ENCODE data around the gene SKP1. TPM values are rescaled to one million over a fixed set of nuclear protein-coding genes. Genes with fewer than 3 reads are reported as not detected.

The SKP1 gene
- polyA plus RNA-seq, 1 donor, result 766 TPM

DNA sequence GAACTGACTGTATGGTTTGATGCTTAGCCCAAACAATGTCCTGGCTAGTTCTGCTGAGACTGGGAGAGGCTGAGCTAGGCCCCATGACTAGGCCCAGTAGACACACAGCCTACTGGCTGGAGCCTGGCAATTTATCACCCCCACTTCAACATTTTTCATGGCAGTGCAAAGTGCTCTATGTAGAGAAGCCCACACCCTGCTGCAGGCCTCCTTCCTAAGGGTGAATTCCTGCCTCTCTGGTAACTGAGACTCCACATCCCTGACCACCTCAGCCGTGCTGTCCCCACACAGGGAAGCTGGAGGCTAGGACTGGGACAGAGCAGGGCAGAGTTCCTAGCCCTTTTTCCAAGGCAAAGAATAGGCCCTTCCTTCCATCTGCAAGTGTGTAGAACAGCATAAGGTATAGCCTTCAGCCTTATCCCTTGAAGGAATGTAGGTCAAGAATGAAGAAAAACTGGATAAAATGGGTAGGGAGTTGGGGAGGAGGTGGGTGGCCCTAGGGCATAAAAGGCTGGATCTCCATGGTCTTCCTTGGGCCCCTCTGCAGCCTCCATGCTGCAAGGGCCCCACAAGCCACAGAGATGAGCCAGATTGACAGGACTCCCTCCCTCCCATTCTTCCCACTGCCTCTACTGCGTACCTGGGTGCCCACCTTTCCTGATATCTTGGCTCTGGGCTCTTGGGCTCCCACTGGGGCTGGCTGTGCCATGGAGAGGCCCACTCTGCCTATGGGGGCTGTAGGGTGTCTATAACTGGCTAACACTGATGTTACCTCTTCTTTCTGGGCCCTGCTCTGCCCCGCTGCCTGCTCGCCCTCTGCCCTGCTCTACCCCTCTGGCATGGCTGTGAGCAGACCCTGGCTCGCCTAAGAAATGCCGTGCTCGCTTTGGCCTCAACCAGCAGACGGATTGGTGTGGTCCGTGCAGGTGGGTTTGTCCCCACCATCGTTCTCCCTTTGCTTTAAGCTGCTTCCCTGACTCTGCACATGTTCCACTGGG lies 32.5 kb downstream of the SKP1 start:
- DNase-seq, result no peak

DNA sequence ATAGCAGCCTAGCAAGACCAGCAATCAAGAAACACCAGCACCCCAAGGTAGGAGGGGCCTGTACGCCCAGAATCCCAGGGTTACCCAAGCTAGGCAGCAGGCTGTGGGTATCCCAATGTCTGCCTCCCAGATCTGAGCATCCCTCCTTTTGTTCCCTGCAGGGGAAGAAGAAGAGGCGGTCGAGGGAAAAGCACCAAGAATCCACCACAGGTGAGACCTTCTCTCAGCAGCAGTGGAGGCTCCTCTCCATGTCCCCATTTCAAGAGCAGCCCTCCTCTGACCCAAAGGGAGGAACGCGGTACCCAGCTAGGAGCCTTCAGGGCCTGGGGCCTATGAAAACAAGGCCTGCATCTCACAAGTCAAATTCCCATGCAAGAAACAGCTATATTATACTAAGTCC lies 33.3 kb downstream of the SKP1 start:
- no peak for DNase-seq

DNA sequence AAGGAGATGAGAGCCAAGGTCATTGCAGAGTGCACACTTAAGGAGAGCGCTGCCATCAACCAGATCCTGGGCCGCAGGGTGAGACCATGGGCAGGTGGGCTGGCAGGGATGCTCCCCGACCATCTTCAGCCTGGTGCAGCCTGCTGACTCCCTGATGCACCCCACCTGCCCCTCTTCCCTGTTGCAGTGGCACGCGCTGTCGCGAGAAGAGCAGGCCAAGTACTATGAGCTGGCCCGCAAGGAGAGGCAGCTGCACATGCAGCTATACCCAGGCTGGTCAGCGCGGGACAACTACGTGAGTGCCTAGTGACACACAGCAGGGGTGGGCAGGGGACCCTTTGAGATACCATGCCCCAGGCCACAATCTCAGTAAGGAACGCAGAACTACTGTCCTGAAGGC lies 33.9 kb downstream of the SKP1 start:
- DNase-seq, result no peak

DNA sequence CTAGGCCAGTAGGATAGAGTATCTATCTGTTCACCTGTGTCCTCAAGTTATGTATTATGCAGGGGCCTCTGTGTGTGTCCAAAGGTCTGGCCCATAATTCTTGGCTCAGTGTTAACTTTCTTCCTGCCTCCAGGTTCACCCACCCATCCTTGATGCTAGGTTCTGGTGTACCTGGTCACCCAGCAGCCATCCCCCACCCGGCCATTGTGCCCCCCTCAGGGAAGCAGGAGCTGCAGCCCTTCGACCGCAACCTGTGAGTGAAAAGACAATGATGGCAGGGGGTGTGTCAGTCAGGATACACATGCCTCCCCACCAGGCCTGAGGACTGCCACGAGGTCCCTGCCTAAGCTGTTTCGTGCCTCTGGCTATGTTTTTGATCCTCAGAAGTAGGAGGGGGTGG lies 34.7 kb downstream of the SKP1 start:
- DNase-seq, result no peak

DNA sequence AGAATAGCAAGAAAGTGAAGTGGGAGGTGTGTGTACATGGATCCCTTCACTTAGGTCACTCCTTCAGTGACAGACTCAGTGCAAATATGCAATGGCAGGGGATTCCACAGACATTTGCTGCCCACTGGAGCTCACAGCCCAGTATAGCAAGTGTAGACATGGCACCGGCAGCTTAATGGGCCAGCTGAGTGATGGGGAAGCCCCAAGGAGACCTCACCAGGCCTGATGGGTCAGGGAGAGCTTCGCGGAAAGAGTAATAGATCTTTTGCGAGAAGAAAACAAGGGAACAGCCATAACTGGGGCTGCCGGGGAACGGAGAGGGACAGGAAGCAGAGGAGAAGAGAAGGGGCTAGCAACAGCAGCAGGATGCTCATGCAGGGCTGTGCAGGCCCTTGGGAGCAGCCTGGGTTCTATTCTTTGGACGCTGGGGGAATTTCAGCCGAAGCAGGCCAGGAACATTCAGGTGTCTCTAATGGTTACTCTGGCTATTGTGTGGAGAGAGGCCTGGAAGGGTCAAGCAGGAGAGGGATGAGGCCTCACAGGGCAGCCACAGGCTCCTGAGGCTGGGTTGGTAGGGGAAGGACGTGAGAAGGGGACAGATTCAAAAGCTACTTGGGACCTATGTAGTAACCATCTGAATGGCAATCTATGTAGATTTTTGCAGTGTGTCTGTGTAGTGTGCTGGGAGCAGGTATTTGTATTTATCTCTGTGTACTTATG lies 35.3 kb downstream of the SKP1 start:
- no peak for DNase-seq

DNA sequence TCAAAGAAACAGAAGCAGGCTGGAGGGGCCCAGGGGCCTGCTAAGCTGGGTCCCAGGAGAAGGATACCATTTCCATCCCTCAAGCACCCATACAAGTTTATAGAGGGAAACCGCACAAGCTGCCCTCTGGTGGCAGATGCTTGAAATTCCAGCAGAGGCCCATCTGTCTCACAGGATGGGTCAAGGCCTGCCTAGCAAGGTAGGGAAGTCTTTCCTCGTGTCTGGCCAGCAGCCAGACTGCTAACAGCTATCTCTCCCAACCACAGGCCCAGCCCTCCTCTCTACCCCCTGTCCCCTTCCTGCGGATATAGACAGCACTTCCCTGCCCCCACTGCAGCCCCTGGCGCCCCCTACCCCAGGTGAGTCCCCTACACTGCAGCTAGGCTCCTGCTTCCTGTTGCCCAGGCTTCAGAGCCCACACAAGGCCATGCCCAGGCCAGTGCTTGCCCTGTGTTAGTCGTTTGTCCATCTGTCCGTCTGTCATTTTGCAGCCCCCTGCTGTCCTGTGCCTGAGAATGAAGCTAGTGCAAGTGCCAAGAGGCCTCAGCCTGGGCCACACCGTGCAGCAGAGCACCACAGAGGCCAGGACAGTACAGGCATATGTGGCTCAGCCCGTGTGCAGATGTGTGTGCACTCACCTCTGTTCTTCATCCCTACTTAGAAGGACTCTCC lies 36.1 kb downstream of the SKP1 start:
- peak; percentile 53 for DNase-seq

DNA sequence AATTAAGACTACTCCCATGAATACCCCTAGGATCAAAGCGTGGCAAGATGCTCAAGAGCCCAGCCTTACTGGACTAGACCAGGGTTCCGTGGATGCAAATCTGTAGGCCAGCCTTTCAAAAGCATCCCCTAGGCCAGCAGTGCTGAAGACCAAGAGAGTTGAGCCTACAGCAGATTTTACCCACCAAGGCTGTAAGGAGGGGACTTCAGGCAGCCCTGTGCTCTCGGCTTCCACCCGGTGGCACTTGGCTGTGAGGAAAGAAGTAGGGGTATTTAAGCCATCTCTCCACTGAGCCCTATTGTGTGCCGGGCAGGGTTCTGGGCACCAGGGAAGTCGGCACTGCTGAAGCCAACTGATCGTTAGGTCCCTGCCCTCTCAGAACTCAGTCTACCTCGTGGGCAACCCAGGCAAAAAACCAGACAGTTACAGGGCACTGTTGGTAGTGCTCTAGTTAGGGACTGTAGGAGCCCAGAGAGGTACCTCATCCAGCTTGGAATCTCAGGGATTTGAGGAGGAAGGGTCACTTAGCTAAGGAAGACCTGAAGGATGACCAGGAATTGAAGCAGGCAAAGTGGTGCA lies 36.8 kb downstream of the SKP1 start:
- DNase-seq, result no peak

DNA sequence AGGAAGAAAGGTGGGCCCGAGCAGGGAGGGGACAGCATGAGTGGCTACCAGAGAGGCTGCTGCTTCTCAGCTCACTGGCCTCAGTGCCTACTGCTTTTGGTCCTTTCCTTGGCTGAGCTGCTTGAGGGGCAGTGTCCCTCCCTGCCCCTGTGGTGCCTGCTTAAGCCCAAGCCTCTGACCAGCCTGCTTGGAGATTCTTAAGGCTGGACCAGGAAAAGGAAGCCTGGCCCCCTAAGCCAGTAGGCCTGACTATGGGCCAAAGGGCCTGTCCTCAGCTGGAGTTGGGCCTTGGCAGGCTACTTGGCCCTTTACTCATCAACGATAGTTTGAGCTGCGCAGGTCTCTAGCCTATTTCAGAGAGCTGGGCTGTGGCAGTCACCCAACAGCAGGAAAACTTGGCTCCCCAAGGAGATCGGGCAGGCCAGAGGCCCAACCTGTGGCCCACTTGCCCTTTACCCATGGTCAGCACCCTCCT lies 37.3 kb downstream of the SKP1 start:
- no peak for DNase-seq

DNA sequence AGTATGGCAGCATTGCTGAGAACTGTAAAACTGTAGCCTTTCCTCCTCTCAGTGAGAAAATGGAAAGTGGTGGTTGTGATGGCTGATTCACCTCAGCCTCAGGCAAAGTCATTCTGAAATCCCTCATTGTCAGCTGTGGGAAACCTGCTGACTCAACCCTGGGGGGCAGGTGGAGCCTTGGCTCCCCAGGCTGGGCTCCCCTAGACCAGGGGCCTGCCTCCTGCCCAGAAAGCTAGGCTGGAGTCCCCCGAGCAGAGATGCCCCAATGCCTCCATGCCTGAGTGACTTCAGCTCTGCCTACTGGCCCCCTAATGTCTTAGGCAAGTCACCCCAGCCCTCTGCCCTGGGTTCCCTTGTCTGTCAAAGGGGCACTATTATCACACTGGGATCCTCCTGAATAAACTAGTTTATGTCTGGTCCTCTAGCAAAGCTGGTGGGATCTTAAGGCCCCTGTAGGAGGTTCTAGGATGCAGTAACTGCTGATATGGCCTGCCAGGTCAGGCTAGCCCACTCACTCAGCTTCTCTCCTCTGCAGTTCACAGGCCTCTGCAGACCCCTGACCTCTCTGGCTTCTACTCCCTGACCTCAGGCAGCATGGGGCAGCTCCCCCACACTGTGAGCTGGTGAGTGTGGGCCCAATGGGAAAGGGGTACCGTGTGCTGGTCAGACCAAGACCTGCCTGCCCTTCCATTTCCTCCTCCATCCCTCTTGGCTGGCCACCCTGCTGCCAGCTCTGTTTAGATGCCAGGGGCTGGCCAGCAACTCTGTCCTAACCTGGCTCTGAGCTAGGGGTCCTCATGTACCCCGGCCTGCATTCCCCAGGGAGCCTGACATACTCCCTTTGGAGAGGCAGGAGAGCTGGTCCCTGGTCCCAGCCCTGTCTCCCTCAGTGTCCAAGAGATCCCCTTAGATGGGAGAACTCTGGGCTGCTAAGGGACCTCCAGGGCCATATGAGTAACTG lies 38.1 kb downstream of the SKP1 start:
- no peak for DNase-seq

DNA sequence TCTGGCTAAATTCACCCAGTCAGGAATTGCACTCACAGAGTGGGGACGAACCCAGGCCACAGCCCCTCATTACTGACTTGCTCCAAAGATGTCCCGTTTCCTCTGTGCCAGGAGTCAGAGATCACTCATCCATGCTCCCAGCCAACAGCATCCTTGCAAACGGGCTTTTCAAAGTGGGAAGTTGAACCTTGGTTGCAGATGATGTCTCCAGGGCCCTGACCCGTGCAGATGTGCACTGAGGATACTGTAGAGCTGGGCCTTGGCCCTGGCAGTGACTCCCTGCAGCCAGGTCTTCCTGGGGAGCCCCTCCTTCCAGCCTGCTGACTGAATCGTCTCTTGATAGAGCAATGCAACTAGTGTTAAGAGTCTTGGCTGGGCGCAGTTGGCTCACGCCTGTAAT lies 40.0 kb downstream of the SKP1 start:
- DNase-seq, result no peak

DNA sequence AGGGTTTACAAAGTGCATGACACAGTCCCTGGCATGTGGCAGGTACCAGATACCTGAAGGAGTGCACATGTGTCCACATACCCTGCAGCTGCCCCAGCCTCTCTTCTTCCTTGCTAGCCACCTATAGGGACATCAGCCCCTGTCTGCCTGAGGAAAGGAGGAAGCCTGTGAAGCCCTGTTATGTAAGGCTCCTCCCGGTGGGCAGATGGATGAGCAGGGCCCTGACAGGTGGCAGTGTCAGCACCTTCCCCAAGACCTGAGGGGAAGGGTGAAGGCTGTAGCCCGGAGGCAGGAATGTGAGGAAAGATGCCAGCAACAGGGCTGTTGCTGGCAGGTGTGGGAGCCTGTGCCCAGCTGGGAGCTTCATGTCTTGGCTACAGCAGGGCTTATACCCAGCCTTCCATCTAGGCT lies 40.5 kb downstream of the SKP1 start:
- no peak for DNase-seq

DNA sequence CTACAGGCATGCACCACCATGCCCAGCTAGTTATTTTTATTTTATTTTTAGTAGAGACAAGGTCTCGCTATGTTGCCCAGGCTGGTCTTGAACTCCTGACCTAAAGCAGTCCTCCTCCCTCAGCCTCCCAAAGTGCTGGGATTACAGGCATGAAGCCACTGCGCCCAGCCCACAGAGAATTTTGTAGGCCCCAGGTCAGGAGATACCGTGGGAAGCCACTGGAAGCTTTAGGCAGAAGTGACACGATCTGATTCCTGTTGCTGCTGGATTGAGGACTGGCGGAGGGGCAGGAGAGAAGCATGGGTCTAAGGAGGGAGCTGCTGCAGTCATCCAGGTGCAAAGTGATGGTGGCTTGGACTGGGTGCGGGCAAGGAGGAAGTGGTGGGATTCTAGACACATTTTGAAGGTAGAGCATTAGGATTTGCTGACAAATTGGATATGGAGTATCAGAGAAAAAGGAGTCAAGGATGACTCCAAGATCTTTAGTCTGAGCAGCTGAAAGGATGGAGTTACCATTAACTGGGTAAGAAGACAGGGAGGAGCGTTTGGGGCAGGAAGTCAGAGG lies 41.6 kb downstream of the SKP1 start:
- DNase-seq, result no peak

DNA sequence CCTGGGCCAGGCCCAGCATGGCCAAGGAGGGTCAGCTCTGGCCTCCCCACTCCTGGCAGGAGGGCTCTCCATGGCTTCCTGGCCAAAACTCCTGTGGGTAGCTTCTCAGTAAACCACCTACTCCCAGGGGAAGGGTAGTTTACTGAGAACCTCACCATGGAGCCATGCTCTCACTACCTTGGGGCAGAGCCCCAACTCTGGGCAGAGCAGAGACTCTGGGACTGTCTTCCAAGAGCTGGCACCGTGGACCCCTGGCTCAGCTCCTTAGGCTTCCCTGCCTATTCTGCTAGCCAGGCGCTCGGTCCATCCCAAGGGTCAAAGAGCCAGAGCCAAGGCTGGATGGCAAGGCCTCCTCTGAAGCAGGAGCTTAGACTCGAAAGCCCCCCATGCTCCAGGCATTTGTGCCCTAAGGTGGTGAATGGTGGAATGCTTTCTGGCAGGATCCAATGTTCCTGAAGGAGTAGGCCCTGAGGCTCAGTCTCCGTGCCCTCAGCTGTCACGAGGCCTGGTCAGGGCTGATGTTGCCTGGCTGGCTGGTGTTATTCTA lies 42.7 kb downstream of the SKP1 start:
- no peak for DNase-seq

DNA sequence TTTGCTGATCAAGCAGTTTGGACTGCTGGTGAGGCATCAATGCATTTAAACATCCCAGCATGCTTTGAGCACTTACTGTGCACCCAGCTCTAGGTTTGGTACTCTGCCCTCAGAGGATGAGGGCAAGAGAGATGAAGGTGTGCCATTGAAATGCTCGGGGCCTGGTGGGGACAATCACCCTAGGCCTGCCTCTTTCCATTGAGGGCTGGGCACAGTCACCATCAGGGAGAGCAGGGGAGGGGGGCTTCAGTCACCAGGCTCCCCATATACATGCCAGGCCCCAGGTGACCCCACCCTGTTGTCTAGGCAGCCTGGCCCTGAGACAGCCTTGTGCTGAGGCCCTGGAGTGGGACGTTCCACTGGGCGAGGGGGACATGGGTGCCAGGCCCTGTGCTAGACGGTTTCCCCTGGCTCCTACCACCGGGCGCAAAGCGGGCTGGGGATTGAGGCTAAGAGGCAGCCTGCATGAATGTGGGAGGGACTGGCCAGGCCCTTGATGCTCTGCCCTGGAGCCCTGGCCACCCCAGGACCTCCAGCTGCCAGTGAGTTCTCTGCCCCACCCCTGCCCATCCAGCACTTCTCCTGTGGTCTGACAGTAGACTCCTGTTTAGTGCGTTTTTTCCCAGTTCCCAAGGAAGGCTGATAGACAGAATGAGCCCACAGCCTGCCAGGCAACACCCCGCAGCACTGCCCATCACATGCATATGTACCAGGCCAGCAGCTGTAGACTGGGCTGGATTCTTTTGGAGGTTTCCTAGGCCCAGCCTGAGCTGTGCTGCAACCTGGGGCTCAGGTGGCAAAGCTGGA lies 43.4 kb downstream of the SKP1 start:
- no peak for DNase-seq

DNA sequence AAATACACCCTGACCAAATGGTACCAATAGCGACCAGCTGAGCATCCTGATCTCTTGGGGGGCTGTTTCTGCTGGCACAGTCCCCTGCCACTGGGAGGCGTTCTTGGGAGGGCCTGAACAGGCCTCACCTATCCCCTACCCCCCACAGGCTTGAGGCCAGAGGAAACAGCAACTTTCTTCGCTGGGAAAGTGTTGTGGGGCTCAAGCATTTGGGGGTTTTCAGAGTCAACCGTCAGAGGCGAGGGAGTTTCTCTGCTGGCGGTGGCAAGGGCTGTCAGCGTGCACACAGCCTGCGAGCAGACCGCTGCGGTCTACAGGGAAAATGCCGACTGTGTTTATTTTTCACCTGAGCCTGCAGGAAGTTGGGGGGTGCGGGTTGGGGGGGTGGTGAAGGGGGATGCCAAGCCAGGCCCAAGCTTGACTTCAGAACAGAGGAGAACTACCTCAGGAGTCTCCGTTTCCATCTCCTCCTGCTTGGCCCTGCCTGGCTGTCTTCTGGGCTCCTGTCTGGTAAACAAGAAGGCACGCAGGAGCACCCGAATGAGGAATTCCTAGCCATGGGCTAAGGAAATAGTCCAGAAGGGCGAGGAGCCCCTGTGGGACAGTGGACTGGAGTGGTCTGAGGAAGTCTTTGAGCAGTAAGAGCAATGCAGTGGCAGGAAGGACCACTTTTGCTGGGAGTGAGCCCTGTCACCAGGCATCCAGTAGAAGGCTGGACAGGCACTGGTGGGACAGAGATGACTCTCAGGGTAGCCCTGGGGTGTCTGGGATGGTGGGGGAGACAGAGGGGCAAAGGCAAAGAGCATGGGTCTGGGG lies 44.2 kb downstream of the SKP1 start:
- DNase-seq, result no peak

DNA sequence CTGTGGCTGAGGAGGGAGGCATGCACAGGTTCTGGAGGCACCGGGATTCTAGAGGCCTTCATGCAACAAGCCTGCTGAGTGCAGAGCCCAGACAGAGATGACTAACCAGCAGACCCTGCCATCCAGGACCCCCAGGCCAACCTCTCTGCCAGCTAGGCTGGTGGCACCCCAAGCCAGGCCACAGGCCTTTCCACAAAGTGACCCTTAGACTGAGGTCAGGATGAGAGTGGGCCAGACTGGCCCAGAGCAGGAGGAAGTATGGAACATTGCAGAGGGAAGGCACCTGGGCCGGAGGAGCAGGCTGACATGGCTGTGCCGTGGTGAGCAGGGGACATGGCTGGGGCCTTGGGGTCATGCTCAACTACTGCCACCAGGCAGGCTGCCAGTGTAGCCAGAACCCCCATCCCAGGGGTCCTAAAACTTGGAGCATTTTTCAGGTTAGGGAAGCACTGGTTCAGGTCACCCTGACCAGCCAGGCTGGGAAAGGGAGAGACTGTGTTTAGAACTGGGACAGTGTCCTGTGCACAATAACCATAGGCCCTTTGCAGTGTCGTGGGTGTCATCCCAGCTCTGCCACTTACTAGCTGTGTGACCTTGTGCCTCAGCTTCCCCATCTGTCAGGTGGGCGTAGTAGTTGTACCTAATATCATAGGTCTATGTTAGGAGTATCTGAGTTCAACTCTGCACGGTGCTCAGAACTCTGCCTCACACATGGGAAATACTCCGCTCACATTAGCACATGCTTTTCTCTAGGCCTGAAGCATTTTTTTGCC lies 45.0 kb downstream of the SKP1 start:
- no peak for DNase-seq

DNA sequence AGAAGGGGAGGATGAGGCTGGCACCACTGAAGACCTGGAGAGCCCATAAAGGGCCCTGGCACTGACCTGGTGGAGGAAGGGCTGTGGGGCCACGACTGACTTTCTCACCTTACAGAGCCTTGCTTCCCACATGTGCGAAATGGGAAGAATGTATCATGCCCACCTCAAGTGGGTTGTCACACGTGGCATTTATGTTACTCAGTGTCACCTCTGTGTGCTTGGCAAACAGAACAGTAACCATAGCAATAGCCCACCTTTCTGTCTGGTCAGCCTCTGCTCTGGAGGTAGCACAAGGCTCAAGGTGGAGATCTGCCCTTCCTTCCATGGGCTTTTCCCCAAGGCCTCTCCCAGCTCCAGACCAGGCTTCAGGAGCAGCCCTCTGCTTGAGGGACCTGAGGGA lies 45.6 kb downstream of the SKP1 start:
- DNase-seq, result no peak
